ENCODE data around the gene SLC24A4.

The SLC24A4 gene

DNA sequence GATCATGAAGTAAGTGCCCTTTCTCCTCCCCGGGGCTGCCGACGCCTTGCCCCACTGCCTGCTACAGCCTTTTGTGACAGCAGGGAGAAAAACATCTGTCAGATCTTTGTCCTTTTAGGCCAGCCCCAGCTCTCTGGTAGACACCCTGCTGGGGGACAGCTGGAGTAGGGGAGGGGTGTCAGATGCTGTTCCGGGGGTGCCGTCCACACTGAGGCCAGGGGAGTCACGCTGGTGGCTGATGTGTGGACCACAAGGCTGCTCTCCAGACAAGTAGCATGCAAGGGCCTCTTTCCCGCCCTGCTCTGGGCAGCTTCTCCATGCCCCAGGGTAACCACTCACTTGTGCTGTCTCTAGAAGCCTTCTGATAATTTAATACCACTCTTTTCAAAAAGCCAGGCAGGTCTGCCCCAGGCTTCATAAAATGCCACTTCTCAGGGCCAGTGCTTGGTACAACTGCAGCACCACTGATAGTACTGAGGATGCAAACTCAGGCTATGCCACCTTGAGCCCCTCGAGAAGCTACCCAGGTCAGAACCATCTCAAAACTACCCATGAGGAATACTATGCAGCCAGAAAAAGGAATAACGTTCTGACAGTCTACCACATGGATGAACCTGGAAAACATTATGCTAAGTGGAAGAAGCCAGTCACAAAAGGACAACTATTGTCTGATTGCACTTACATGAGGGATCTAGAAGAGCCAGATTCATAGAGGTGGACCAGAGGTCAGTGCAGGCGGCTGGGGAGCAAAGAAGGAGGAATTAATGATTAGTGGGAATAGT, 124.6 kb downstream of the SLC24A4 start:
- no peak for DNase-seq (ENCODE audit: low spot score)
- in situ Hi-C loops (cut with MboI; ENCODE audit: low sequenced_read_pairs, unreplicated experiment): no loop called here
- TF ChIP-seq, protein P1, sequence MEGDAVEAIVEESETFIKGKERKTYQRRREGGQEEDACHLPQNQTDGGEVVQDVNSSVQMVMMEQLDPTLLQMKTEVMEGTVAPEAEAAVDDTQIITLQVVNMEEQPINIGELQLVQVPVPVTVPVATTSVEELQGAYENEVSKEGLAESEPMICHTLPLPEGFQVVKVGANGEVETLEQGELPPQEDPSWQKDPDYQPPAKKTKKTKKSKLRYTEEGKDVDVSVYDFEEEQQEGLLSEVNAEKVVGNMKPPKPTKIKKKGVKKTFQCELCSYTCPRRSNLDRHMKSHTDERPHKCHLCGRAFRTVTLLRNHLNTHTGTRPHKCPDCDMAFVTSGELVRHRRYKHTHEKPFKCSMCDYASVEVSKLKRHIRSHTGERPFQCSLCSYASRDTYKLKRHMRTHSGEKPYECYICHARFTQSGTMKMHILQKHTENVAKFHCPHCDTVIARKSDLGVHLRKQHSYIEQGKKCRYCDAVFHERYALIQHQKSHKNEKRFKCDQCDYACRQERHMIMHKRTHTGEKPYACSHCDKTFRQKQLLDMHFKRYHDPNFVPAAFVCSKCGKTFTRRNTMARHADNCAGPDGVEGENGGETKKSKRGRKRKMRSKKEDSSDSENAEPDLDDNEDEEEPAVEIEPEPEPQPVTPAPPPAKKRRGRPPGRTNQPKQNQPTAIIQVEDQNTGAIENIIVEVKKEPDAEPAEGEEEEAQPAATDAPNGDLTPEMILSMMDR (IDR thresholded peaks at IDR 0.05; ENCODE audit: borderline replicate concordance, control extremely low read depth, extremely low read depth, insufficient read depth, missing control alignments): no peak

DNA sequence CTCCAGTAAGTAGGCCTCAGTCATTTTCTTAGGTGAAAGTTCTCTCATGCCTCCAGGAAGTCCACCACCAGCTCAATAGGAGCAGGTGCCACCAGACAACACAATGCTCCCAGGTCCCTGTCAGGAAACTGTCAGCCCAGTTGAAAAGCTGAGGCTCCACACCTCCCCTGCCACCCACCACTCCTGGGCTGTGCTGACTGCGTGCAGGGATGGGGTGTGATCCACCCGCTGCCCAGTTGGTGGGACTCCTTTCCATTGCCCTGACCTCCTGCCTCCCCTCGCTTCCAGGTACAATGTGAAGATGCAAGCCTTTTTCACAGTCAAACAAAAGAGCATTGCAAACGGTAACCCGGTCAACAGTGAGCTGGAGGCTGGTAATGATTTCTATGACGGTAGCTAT, 125.8 kb downstream of the SLC24A4 start:
- in situ Hi-C loops (cut with MboI; ENCODE audit: low sequenced_read_pairs, unreplicated experiment): no loop called here
- TF ChIP-seq, protein P1 (IDR thresholded peaks at IDR 0.05; ENCODE audit: borderline replicate concordance, control extremely low read depth, extremely low read depth, insufficient read depth, missing control alignments): no peak
- no peak for DNase-seq (ENCODE audit: low spot score)

DNA sequence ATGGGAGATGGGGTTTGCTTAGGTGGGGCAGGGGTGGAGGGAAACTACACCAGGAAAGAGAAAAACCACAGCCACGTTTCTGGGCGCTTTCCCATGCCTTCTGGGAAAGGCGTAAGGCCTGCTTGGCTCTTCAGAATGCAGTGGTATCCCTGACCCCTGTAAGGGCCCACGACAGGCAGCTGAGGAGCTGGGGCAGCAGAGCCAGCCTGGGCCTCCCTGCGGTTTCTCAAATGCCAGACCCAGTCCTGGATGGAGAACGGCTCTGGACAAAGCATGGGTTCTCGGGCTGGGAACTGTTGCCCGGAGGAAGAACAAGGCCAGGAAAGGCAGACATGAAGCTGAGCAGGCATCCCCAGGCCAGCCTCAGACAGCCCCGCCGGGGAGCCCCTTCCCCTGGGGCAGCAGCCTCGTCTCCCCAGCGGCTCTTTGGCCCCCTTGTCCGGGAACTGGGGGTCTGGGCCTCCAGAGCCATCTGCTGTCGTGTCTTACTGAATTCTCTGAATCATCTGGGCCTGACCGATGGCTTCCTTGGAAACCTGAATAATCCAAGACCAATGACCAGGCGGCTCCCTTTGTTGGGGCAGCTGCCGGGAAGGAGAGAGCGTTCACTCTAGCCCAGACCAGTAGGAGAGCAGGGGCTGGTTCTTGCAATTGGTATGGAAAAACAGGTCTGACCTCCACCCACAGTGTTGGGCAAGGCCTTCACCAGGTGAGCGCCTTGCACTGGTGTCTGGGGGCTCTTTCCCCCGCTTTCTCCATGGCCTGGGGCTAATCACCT, 126.6 kb downstream of the SLC24A4 start:
- no peak for DNase-seq (ENCODE audit: low spot score)
- TF ChIP-seq, protein P1 (IDR thresholded peaks at IDR 0.05; ENCODE audit: borderline replicate concordance, control extremely low read depth, extremely low read depth, insufficient read depth, missing control alignments): no peak
- in situ Hi-C loops (cut with MboI; ENCODE audit: low sequenced_read_pairs, unreplicated experiment): no loop called here

DNA sequence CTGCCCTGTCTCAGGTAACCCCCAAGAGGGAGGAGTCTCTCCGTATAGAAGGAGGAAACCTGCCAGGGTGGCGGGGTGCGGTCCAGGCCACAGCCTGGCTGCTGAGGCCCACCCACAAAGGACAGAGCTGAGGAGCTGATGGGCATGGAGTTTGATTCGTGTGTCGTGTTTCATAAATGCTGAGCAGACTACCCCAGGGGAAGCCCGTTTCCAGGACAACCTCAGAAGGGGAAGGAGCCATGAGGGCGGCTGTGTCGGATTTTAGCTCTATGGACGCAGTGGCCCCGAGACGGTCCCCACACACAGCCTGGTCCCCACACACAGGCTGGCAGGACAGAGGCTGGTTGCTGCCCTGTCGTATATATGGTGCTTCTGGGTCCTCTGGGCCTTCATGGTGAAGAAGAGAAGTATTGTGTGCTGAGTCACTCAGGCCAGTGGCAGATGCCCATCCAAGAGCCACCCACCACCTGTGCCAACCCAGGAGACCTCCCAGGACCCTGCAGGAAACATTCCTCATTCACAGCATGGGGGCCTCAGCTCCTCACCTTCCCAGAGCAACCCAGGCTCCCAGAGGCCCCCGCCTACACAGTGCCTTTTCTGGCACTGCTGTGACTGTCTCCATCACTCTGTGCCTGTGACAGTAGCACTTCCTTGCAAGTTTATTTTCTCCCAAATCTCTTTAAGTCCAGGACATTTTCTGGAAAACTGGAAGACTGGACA, 127.5 kb downstream of the SLC24A4 start:
- in situ Hi-C loops (cut with MboI; ENCODE audit: low sequenced_read_pairs, unreplicated experiment): no loop called here
- TF ChIP-seq, protein P1 (IDR thresholded peaks at IDR 0.05; ENCODE audit: borderline replicate concordance, control extremely low read depth, extremely low read depth, insufficient read depth, missing control alignments): no peak
- DNase-seq (ENCODE audit: low spot score): no peak

DNA sequence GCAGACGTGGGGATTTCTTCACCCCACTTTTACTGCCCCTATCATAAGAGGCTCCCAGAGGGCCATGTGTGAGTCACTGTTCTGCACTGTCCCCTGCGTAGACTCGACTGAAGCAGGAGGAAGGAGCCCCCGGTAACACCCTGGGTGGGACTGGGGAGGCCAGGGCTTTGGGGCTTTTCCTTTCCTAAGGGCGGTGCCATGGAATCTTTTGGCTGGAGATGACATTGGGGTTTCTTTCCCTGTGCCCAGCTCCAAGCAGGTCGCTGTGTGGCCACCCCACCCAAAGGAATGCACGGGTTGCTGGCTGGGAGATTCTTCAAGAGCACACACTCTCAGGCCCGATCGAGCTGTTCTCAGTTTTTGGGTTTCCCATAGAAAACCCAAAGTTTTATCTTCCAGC, 128.3 kb downstream of the SLC24A4 start:
- TF ChIP-seq, protein P1 (IDR thresholded peaks at IDR 0.05; ENCODE audit: borderline replicate concordance, control extremely low read depth, extremely low read depth, insufficient read depth, missing control alignments): no peak
- DNase-seq (ENCODE audit: low spot score): no peak
- in situ Hi-C loops (cut with MboI; ENCODE audit: low sequenced_read_pairs, unreplicated experiment): no loop called here

DNA sequence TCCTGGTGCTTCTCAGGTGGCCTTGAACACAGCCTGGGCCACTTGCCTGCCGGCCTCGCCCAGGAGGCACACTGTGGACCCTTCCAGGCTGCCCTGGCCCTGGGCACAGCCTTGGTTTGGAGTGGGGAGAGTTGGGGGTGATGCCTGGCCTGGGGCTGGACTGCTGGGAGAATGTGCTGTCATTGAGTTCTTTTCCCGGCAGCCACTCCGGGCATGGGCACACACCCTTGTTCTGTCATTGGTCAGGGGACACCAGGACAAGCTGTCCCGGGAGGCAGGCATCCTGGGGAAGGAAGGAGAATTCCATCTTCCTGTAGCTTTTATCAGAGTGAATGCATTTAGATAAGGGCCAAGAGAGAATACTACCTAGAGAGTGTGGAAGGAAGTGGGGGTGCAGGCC, 128.8 kb downstream of the SLC24A4 start:
- in situ Hi-C loops (cut with MboI; ENCODE audit: low sequenced_read_pairs, unreplicated experiment): no loop called here
- TF ChIP-seq, protein P1 (IDR thresholded peaks at IDR 0.05; ENCODE audit: borderline replicate concordance, control extremely low read depth, extremely low read depth, insufficient read depth, missing control alignments): no peak
- no peak for DNase-seq (ENCODE audit: low spot score)

All from GM13976 (cell line).